ENCODE measurements around the gene GATD1. TPM values are rescaled to one million over a fixed set of nuclear protein-coding genes. Genes with fewer than 3 reads are reported as not detected.

The GATD1 gene
- total and polyA plus RNA-seq, 2 experiments from 2014 or later: 39.3 to 51.0 TPM

GRCh38 chr11:791658-792534 is 14.6 kb upstream of the GATD1 start:
- H3K27ac ChIP-seq (ENCODE audit: low read depth): no peak overlapping the region
- no peak overlapping the region for H3K27ac Mint-ChIP-seq
- H3K79me2 ChIP-seq (replicated peaks; ENCODE audit: insufficient read depth): no peaks in the 10 kb centered on the region; the same call in 1 of the 2 replicates
- no peak overlapping the region for H3K4me2 ChIP-seq
- peaks cover 21% of the 10 kb centered on the region; the same call in 1 of the 2 replicates for H3K4me1 ChIP-seq (ENCODE audit: insufficient read depth)
- no peak overlapping the region for H3K4me3 ChIP-seq
- ATAC-seq (no peak), DNase-seq (ENCODE audit: low spot score) (no peak)
- H2AFZ ChIP-seq: no peak overlapping the region
- no peaks in the 10 kb centered on the region for H3K36me3 ChIP-seq (ENCODE audit: insufficient read depth)
- H3K9me2 ChIP-seq (ENCODE audit: insufficient read depth): no peaks in the 10 kb centered on the region
- H3K27me3 ChIP-seq (ENCODE audit: insufficient read depth): no peaks in the 10 kb centered on the region
- TF ChIP-seq, protein P1, sequence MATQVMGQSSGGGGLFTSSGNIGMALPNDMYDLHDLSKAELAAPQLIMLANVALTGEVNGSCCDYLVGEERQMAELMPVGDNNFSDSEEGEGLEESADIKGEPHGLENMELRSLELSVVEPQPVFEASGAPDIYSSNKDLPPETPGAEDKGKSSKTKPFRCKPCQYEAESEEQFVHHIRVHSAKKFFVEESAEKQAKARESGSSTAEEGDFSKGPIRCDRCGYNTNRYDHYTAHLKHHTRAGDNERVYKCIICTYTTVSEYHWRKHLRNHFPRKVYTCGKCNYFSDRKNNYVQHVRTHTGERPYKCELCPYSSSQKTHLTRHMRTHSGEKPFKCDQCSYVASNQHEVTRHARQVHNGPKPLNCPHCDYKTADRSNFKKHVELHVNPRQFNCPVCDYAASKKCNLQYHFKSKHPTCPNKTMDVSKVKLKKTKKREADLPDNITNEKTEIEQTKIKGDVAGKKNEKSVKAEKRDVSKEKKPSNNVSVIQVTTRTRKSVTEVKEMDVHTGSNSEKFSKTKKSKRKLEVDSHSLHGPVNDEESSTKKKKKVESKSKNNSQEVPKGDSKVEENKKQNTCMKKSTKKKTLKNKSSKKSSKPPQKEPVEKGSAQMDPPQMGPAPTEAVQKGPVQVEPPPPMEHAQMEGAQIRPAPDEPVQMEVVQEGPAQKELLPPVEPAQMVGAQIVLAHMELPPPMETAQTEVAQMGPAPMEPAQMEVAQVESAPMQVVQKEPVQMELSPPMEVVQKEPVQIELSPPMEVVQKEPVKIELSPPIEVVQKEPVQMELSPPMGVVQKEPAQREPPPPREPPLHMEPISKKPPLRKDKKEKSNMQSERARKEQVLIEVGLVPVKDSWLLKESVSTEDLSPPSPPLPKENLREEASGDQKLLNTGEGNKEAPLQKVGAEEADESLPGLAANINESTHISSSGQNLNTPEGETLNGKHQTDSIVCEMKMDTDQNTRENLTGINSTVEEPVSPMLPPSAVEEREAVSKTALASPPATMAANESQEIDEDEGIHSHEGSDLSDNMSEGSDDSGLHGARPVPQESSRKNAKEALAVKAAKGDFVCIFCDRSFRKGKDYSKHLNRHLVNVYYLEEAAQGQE (IDR thresholded peaks at IDR 0.05; ENCODE audit: unreplicated experiment): no peak
- TF ChIP-seq EZH2phosphoT487 (IDR thresholded peaks at IDR 0.05; ENCODE audit: unreplicated experiment) (no peak), STAT1 (IDR thresholded peaks at IDR 0.05; ENCODE audit: unreplicated experiment) (no peak), ETS1 (IDR thresholded peaks at IDR 0.05) (no peak)
- H3F3A ChIP-seq (replicated peaks; ENCODE audit: low read depth): peaks cover 10% of the 10 kb centered on the region
- no peak overlapping the region for H3K4me3 Mint-ChIP-seq
- H3K9me3 Mint-ChIP-seq: no peaks in the 10 kb centered on the region
- peaks cover 6% of the 10 kb centered on the region; the same call in 1 of the 3 replicates for H3K36me3 Mint-ChIP-seq (ENCODE audit: low read depth)
- H4K20me1 ChIP-seq (replicated peaks; ENCODE audit: insufficient read depth): peaks cover 3% of the 10 kb centered on the region; the same call in 1 of the 2 replicates
- peaks cover 15% of the 10 kb centered on the region for H3K27me3 Mint-ChIP-seq (ENCODE audit: insufficient read depth, low read depth, poor library complexity)
- peaks cover 30% of the 10 kb centered on the region for H3K4me1 Mint-ChIP-seq

GRCh38 chr11:790721-791564 is 13.7 kb upstream of the GATD1 start:
- H3K36me3 ChIP-seq (ENCODE audit: insufficient read depth): no peaks in the 10 kb centered on the region
- no peak overlapping the region for H3K27ac Mint-ChIP-seq
- peak overlapping the region; percentile 27; the same call in 2 of the 3 replicates for H3K4me3 Mint-ChIP-seq
- H3K4me1 ChIP-seq (ENCODE audit: insufficient read depth): peaks cover 15% of the 10 kb centered on the region; the same call in 1 of the 2 replicates
- peak; percentile 86 for DNase-seq (ENCODE audit: low spot score)
- 0 out of 2 replicates have a peak overlapping the region, but pooled peaks have one; percentile 26 for H3K27ac ChIP-seq (ENCODE audit: low read depth)
- H3K27me3 ChIP-seq (ENCODE audit: insufficient read depth): no peaks in the 10 kb centered on the region
- H3K4me3 ChIP-seq: peak overlapping the region; percentile 51
- H3K9me3 Mint-ChIP-seq: no peaks in the 10 kb centered on the region
- H3K4me1 Mint-ChIP-seq: peaks cover 24% of the 10 kb centered on the region
- H3K4me2 ChIP-seq: peak overlapping the region; percentile 83
- no peak overlapping the region for H2AFZ ChIP-seq
- TF ChIP-seq EZH2phosphoT487 (IDR thresholded peaks at IDR 0.05; ENCODE audit: unreplicated experiment) (no peak), POLR2AphosphoS5 (IDR thresholded peaks at IDR 0.05; ENCODE audit: low read depth) (peak; percentile 48)
- peaks cover 14% of the 10 kb centered on the region for H3K27me3 Mint-ChIP-seq (ENCODE audit: insufficient read depth, low read depth, poor library complexity)
- H3F3A ChIP-seq (replicated peaks; ENCODE audit: low read depth): peaks cover 13% of the 10 kb centered on the region
- no peaks in the 10 kb centered on the region for H3K79me2 ChIP-seq (replicated peaks; ENCODE audit: insufficient read depth)
- H3K36me3 Mint-ChIP-seq (ENCODE audit: low read depth): peaks cover 6% of the 10 kb centered on the region; the same call in 1 of the 3 replicates
- peaks cover 3% of the 10 kb centered on the region; the same call in 1 of the 2 replicates for H4K20me1 ChIP-seq (replicated peaks; ENCODE audit: insufficient read depth)
- no peaks in the 10 kb centered on the region for H3K9me2 ChIP-seq (ENCODE audit: insufficient read depth)
- ATAC-seq: peak; percentile 82

All from GM23338 (cell line).